Measurements from ENCODE around the gene SYT17.

DNA sequence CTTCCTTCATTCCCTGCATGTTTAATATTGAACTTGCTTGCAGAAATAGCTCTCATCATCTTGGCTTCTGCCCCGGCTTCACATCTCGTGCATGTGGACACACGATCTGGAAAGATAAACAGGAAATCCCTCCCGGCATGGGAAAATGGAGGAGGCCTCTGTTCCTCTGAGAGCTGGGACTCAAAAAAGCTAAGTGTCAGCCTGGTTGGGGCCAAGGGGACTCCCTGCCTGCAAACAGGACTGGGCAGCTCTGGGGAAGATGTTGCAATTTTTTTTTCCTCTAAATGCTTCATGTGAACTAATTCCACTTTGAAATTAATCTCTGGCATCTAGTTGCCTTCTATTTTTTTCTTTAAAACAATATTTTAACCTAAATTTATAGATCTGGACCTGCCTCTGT lies 29.4 kb upstream of the SYT17 start:
- TF ChIP-seq, protein P1, sequence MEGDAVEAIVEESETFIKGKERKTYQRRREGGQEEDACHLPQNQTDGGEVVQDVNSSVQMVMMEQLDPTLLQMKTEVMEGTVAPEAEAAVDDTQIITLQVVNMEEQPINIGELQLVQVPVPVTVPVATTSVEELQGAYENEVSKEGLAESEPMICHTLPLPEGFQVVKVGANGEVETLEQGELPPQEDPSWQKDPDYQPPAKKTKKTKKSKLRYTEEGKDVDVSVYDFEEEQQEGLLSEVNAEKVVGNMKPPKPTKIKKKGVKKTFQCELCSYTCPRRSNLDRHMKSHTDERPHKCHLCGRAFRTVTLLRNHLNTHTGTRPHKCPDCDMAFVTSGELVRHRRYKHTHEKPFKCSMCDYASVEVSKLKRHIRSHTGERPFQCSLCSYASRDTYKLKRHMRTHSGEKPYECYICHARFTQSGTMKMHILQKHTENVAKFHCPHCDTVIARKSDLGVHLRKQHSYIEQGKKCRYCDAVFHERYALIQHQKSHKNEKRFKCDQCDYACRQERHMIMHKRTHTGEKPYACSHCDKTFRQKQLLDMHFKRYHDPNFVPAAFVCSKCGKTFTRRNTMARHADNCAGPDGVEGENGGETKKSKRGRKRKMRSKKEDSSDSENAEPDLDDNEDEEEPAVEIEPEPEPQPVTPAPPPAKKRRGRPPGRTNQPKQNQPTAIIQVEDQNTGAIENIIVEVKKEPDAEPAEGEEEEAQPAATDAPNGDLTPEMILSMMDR (conservative IDR thresholded peaks at IDR 0.05): no peak
- no peak for TF ChIP-seq EZH2 (IDR thresholded peaks at IDR 0.05; ENCODE audit: low read depth)

Data from PC-9 (cell line).